GM21619 (cell line): ENCODE results near the gene SEMA5A.

ENCODE experiments used
- ATAC-seq: cut with Tn5 transposase; IDR thresholded peaks from one replicate; pipeline ENCODE4 v1.9.1; 2021; ENCODE audit not compliant: unreplicated experiment

The SEMA5A gene

DNA sequence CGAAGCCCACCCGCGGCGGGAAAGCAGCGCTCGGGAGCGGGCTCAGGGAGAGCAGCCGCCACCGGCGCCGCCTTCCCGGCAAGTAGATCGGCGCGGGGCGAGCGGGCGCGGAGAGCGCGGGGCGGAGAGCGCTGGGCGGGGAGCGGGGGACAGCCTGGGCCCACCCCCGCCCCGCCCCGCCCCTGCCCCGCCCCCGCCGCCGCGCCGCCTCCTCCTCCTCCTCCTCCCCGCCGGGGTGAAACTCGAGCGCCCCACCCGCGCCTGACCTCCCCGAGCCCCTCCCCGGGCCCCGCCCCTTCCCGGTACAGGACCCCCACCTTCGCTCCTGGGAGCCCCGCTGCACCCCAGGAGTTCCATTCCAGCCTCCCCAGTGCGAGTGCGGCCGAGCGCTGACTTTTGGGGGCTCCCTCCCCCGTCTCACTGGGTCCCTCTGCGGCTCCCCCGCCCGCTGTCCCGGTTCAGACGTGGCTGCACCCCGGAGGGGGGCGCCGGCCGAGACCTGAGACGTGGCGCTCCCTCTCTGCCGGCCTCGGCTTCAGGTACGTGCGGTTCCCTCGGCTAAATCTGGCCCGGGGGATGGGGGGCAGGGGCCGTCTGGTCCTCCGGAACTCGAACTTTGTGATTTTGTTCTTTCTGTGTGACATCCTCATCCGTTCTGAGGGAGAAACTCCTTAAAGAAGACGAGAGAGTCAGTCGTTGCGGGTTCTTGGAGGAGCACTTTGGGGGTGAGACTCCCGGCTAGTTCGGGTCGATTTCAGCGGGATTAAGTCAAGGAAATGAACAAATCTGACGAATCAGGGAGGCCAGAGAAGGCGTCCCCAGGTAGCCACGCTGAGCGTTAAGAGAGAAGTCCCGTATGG, at the start of gene SEMA5A:
SEMA5A (minus strand) TSS at position 84 of the 860 bp plus-strand sequence. CDS start 166,129 bp downstream, outside the sequence.
- ATAC-seq = no peak

GRCh38 chr5:9594913-9595312, 49.0 kb upstream of the SEMA5A start:
- ATAC-seq = no peak

GRCh38 chr5:9589049-9589835, 43.4 kb upstream of the SEMA5A start:
- ATAC-seq = no peak

- ATAC-seq = no peak
Observed at GRCh38 chr5:9588254-9588653, 42.4 kb upstream of the SEMA5A start.

- no peak for ATAC-seq
Observed at GRCh38 chr5:9587135-9587534, 41.3 kb upstream of the SEMA5A start.

GRCh38 chr5:9582406-9582805, 36.5 kb upstream of the SEMA5A start:
- ATAC-seq = no peak

DNA sequence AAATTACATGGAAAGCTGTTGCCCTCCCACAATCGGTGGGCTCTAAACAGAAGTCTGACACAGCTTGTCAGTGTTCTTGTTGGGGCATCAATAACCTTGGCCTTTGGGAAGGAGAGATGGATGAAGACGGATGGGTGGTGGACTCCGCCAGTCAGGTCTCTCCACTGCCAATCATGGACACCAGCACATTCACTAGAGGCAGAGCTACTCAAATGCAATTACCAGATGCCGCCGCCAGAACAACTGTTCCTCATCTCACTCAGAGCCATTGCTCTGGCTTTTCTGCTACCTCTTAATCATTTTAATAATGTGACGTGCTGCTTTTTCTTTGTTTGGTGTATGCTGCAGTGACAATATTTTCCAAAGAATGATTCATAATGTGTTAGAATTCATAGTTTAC, 27.9 kb upstream of the SEMA5A start:
- no peak for ATAC-seq

- no peak for ATAC-seq
Observed at GRCh38 chr5:9572246-9572645, 26.4 kb upstream of the SEMA5A start.

DNA sequence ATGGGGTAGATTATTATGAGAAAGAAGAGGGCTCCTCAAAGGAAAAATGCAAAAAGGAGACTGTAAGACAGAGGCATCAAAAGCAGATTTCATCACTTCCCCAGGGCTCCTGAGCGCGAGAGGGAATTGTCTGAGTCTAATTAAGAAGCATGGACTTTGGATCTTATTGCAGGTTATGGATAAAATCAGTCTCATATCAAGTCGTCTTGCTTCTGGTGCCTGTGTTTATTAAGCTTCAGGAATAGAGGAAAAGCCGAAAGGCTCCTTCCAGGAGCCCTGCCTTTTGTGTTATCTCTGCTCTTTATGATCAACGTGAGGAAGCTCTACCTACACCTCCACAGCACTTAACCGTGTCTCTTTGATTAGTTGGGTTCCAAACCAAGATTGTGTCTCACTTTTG, 25.0 kb upstream of the SEMA5A start:
- no peak for ATAC-seq

DNA sequence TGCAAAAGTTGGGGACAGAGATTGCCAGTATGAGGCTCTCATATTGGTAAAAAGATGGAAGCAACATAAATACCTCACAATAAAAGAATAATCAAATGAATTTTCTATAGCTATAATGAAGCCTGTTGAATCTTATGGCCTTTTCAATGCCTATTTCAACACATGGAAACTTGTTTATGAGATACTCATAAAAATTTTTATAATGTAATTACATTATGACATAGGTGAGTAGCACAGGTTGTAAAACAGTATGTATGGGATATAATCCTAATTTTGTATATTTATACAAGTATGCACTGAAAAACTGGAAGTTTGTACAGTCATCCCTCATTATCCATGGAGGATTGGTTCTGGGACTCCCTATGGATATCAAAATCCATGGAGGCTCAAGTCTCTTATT, 21.2 kb upstream of the SEMA5A start:
- no peak for ATAC-seq

GRCh38 chr5:9564752-9565151, 18.9 kb upstream of the SEMA5A start:
- ATAC-seq = no peak

GRCh38 chr5:9562141-9562540, 16.3 kb upstream of the SEMA5A start:
- ATAC-seq = no peak

DNA sequence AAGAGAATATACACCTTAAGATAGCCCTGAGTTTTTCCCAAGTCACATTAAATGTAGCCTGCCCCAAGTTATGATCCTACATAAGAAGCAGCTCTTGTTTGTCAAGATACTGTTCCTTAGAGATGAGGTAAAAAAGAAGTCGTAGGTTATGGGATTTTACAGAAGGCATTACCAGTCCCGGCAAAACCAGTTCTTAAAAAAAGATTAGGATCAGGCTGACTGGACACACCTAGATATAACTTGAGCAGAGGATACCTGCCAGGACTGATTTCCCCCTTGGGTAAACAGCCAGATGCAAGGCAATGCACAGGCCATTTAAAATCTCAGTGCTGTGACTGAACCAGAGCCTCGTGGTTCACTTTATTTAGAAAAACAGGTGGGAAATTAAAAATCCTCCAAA, 14.1 kb upstream of the SEMA5A start:
- no peak for ATAC-seq

GRCh38 chr5:9558319-9558965, 12.6 kb upstream of the SEMA5A start:
- ATAC-seq = no peak

- no peak for ATAC-seq
Observed at GRCh38 chr5:9557696-9558095, 11.8 kb upstream of the SEMA5A start.

DNA sequence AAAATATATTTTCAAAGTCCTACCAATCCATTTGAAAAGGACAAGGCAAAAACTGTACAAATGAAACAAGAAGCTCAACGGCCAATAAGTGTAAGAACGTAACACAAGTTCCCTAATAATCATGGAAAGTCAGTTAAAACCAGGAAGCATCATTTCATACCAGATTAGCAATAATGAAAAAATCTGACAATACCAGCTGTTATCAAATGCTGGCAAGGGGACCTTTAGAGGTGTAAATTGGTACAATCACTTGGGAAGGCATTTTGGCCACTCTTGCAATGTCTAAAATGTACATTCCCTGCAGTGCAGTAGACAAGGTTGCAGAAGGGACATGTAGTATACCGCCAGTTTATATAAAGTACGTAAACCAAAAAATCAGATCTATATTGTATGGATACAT, 10.1 kb upstream of the SEMA5A start:
- no peak for ATAC-seq

- ATAC-seq = no peak
Observed at GRCh38 chr5:9554122-9554521, 8.2 kb upstream of the SEMA5A start.

DNA sequence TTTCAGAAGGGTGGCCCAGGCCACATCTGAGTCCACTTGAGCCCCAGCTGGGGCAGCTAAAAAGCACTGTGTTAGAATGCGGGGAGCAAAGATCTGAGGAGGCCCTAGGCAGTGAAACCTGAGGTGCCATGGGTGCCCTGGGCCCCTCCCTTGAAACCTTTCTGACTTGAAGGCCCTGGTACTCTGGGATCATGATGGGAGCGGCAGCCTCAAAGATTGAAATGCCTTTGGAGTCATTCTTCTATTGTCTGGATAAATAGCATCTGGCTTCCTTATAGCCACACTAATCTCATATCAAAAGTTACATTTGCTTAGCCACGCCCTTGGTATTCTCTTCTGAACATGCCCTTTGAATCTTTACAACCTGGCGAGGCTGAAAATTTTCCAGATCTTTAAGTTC, 7.7 kb upstream of the SEMA5A start:
- no peak for ATAC-seq

DNA sequence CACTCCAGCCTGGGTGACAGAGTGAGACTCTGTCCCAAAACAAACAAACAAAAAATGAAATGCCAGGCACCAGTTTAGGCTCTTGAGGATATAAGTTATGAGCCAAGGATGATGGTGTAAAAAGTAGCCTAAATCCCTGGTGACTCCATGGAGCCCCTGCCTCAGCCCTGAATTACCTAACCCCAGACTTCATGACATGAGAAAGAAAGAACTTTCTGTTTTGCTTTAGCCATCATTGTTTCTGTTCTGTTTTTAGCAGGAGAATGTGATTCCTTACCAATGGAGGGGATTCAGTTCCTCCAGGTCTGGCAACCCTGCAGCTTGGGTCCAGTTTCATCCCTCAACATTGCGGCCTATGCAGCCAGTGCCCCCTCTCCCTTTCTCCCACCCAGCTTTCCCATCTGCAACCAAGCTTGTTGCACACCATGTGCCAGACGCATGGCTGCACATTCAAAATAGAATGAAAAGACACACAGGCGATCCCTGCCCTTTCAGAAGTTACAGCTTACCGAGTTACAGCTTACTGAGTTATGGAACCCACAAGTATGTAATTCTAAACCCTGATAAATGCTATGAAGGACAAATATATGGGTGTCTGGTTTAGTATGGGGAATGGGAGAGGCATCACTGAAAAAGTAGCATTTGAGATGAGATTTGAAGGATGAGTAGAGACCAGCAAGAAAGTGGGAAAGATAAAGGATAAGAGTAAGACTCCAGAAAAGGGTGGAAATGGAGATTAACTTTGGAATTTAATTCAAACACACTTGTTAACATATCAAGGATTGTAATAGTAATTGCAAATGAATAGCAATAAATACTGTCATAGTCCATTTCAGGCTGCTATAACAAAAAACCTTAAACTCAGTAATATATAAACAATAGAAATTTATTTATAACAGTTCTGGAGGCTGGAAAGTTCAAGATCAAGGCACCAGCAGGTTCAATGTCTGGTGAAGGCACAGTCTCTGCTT, 6.0 kb upstream of the SEMA5A start:
- no peak for ATAC-seq

DNA sequence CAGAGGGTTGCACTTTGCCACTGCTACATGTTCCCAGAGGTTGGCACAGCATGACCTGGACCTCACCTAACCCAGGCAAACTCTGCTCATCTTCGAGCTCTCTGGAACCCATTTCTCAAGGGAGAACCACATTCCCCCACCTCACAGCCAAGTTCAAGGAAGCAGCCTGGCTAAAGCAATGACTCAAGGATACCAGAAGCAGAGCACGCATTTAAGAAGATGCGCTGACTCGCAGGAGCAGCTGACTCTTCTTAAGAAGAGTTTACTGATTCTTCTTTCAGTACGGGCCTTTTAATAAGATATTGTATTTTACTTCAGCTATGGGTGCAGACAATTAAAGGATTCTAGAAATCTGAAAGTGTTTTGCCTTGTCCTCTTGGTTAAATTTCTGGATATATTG, 4.1 kb upstream of the SEMA5A start:
- no peak for ATAC-seq
